Lower leg skin (tissue), 3 donors: Measurements from ENCODE around the gene HDAC9.

ENCODE experiments used
- POLR2A ChIP-seq, 2 donors: fragments of 450-650 bp; IDR thresholded peaks; one replicate each; pipeline ENCODE4 v1.6.1; 2016 to 2017; ENCODE audit warnings: antibody characterized with exemption in 2 of 2, mild to moderate bottlenecking in 1 of 2, moderate library complexity in 1 of 2
- TF ChIP-seq, protein P1 (sequence below), 3 donors: fragments of 450-650 bp; IDR thresholded peaks; one replicate each; pipeline ENCODE4 v1.5.1; 2016; ENCODE audit warnings: antibody characterized with exemption in 3 of 3, mild to moderate bottlenecking in 3 of 3, moderate library complexity in 2 of 3

DNA sequence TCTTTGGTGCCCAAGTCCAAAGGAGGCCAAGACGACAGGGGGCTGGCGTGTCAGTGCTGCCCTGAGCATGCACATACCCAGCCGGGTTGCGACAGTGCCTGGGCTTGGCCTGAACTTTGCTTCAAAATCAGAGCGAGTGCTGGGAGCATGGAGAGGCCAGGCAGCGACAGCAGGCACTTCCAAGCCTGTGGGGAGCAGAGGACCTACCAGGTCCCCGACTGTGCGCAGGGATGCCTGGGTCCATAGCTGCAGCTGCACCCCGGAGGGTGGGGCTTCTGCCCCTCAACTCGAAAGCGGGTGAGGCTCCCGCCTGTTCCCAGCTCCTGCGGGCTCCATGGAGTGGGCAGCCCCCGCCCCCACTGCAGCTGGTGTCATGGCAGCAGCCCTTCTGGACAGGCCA is 79.1 kb downstream of the HDAC9 start:
- TF ChIP-seq POLR2A (IDR thresholded peaks at IDR 0.05), result no peak
- TF ChIP-seq, protein P1, sequence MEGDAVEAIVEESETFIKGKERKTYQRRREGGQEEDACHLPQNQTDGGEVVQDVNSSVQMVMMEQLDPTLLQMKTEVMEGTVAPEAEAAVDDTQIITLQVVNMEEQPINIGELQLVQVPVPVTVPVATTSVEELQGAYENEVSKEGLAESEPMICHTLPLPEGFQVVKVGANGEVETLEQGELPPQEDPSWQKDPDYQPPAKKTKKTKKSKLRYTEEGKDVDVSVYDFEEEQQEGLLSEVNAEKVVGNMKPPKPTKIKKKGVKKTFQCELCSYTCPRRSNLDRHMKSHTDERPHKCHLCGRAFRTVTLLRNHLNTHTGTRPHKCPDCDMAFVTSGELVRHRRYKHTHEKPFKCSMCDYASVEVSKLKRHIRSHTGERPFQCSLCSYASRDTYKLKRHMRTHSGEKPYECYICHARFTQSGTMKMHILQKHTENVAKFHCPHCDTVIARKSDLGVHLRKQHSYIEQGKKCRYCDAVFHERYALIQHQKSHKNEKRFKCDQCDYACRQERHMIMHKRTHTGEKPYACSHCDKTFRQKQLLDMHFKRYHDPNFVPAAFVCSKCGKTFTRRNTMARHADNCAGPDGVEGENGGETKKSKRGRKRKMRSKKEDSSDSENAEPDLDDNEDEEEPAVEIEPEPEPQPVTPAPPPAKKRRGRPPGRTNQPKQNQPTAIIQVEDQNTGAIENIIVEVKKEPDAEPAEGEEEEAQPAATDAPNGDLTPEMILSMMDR (IDR thresholded peaks at IDR 0.05), result no peak
